Tibial nerve (tissue), 4 donors: Measurements from ENCODE around the gene RAI1. TPM values are rescaled to one million over a fixed set of nuclear protein-coding genes. Genes with fewer than 3 reads are reported as not detected.

Source experiments
- DNase-seq, 2 donors: peaks; one replicate each; pipeline ENCODE4 v3.0.0-alpha.2; 2019; ENCODE audit warnings: low spot score in 2 of 2
- H3K27ac ChIP-seq, 4 donors: fragments of 200-600 bp; sonication (generic) in 3 of 4; one replicate each; pipeline ENCODE4 v1.5.1; 2017 to 2019; ENCODE audit warnings: mild to moderate bottlenecking in 1 of 4
- H3K27me3 ChIP-seq, 2 donors: fragments of 200-600 bp; sonication (generic) in 1 of 2; one replicate each; pipeline versions ENCODE4 v1.5.1 to v1.6.0; 2017 to 2019
- H3K36me3 ChIP-seq, 3 donors: fragments of 200-600 bp; sonication (generic); one replicate each; pipeline ENCODE4 v1.5.1; 2018 to 2019
- H3K4me1 ChIP-seq, 4 donors: fragments of 200-600 bp; sonication (generic) in 3 of 4; one replicate each; pipeline ENCODE4 v1.5.1; 2017 to 2019
- H3K4me3 ChIP-seq, 4 donors: fragments of 200-600 bp; sonication (generic) in 3 of 4; one replicate each; pipeline ENCODE4 v1.5.1; 2017 to 2019; ENCODE audit warnings: mild to moderate bottlenecking in 1 of 4, moderate library complexity in 1 of 4
- H3K9me3 ChIP-seq, 4 donors: fragments of 200-600 bp; sonication (generic) in 3 of 4; one replicate each; pipeline ENCODE4 v1.5.1; 2017 to 2019
- CTCF ChIP-seq, 5 experiments: fragments of 200-600 bp in 3 of 5; fragments of 450-650 bp in 2 of 5; sonication (generic) in 3 of 5; IDR thresholded peaks; one replicate each; pipeline ENCODE4 v1.5.1; 2016 to 2019; ENCODE audit warnings: antibody characterized with exemption in 5 of 5, mild to moderate bottlenecking in 3 of 5, moderate library complexity in 2 of 5
- EP300 ChIP-seq, 2 donors: sonication (generic); formaldehyde crosslinking; IDR thresholded peaks; one replicate each; pipeline ENCODE4 v1.6.1; 2017; ENCODE audit warnings: antibody characterized with exemption in 2 of 2, mild to moderate bottlenecking in 1 of 2
- POLR2A ChIP-seq, 2 donors: fragments of 450-650 bp; IDR thresholded peaks; one replicate each; pipeline ENCODE4 v1.6.1; 2017; ENCODE audit warnings: antibody characterized with exemption in 2 of 2, mild to moderate bottlenecking in 2 of 2, moderate library complexity in 2 of 2
- WGBS, 2 donors: methylation state at CpG; one replicate each; pipeline ENCODE4 v1.1.5; 2018; 5-methylcytosine and 5-hydroxymethylcytosine counted together
- total RNA-seq, 4 donors: library from RNA; depleted of rRNA; stranded (reverse); fragments of >200 nt; gene quantifications; one replicate each; pipeline ENCODE4 v1.1.0, GENCODE V29; 2016

RAI1 gene
- total RNA-seq, 4 donors from 2014 or later = 32.9 to 52.7 (median 45.9) TPM

GRCh38 chr17:17811381-17812210, 130.3 kb downstream of the RAI1 start:
- Histone ChIP-seq H3K36me3 (peaks cover 3 to 45% (median 14%) of the 10 kb centered on the region in 3 donors), H3K27me3 (no peaks in the 10 kb centered on the region), H3K27ac (peak overlapping the region; percentile 17 to 85 (median 58)), H3K9me3 (no peaks in the 10 kb centered on the region), H3K4me3 (no peak overlapping the region), H3K4me1 (peaks cover 3 to 74% (median 34%) of the 10 kb centered on the region in 4 donors)
- WGBS, 2 donors = 19 to 34% methylated on average over 14 to 15 of the region's 15 CpGs
- TF ChIP-seq EP300 (IDR thresholded peaks at IDR 0.05) (no peak), POLR2A (IDR thresholded peaks at IDR 0.05) (no peak), CTCF (IDR thresholded peaks at IDR 0.05) (no peak)
- DNase-seq = no peak

- H3K4me3 ChIP-seq = no peak overlapping the region
- H3K27me3 ChIP-seq = no peaks in the 10 kb centered on the region
- no peaks in the 10 kb centered on the region for H3K9me3 ChIP-seq
- peak overlapping the region; percentile 17 to 85 (median 52) for H3K27ac ChIP-seq
- 41 to 42% methylated on average over 13 to 35 of the region's 59 CpGs for WGBS, 2 donors
- TF ChIP-seq EP300 (IDR thresholded peaks at IDR 0.05) (peak in 1 of 2 donors; percentile 71), POLR2A (IDR thresholded peaks at IDR 0.05) (no peak), CTCF (IDR thresholded peaks at IDR 0.05) (peak; percentile 98 to 100 (median 100))
- peak; percentile 69 to 85 for DNase-seq
- H3K4me1 ChIP-seq = peaks cover 3 to 76% (median 34%) of the 10 kb centered on the region in 4 donors
- peaks cover 3 to 51% (median 18%) of the 10 kb centered on the region in 3 donors for H3K36me3 ChIP-seq
These were observed 131.2 kb downstream of the RAI1 start for GRCh38 chr17:17812211-17813054.

- Histone ChIP-seq H3K4me3 (no peak overlapping the region), H3K27ac (peak overlapping the region in 2 of 4 donors; percentile 10 to 85), H3K9me3 (no peaks in the 10 kb centered on the region), H3K27me3 (no peaks in the 10 kb centered on the region), H3K36me3 (peaks cover 3 to 59% (median 18%) of the 10 kb centered on the region in 3 donors), H3K4me1 (peaks cover 3 to 84% (median 38%) of the 10 kb centered on the region in 4 donors)
- WGBS, 2 donors = 90 to 92% methylated on average over 8 to 11 of the region's 25 CpGs
- TF ChIP-seq POLR2A (IDR thresholded peaks at IDR 0.05) (no peak), EP300 (IDR thresholded peaks at IDR 0.05) (no peak), CTCF (IDR thresholded peaks at IDR 0.05) (no peak)
- DNase-seq = no peak
These were observed 131.9 kb downstream of the RAI1 start for GRCh38 chr17:17813055-17813724.

- Histone ChIP-seq H3K9me3 (no peaks in the 10 kb centered on the region), H3K4me3 (no peak overlapping the region), H3K36me3 (peaks cover 3 to 64% (median 19%) of the 10 kb centered on the region in 3 donors), H3K27me3 (no peaks in the 10 kb centered on the region), H3K27ac (peak overlapping the region in 1 of 4 donors; percentile 85), H3K4me1 (peaks cover 3 to 89% (median 42%) of the 10 kb centered on the region in 4 donors)
- TF ChIP-seq POLR2A (IDR thresholded peaks at IDR 0.05) (no peak), EP300 (IDR thresholded peaks at IDR 0.05) (no peak), CTCF (IDR thresholded peaks at IDR 0.05) (no peak)
- 52 to 62% methylated on average over 13 to 16 of the region's 16 CpGs for WGBS, 2 donors
- no peak for DNase-seq
These were observed 132.5 kb downstream of the RAI1 start for GRCh38 chr17:17813725-17814095.
